Right ventricle myocardium superior (tissue), 1 donor: ENCODE results near the gene UPK1B. TPM values are rescaled to one million over a fixed set of nuclear protein-coding genes. Genes with fewer than 3 reads are reported as not detected.
"Not testable (repeated sequence)": the region's sequence is repeated elsewhere in the genome, so short reads cannot be mapped to it uniquely, and the experiment has no call there.

Experiments
- ATAC-seq: fragments of 200-7000 bp; cut with Tn5 transposase; one replicate; pipeline ENCODE4 v1.9.1; 2020; ENCODE audit warnings: mild to moderate bottlenecking; ENCODE audit not compliant: poor library complexity
- DNase-seq: peaks from one replicate; pipeline ENCODE4 v3.0.0-alpha.2; 2020
- intact Hi-C: fragments of 100-400 bp; cut with DNase I; formaldehyde crosslinking; loops from one replicate; pipeline ENCODE4 v1.11.2; 2022
- total RNA-seq: library from RNA; stranded (reverse); fragmentation: NEBNext Ultra II Directional; extraction: Animal tissue kit (Norgen Biotek cat#: 25700); gene quantifications from one replicate; pipeline ENCODE4 v1.2.1, GENCODE V29; 2021
- donor health status: DM: no; HTN: yes; CAD: no; lungs with severe emphysema.

UPK1B gene
- total RNA-seq, 1 donor from 2014 or later: not detected

GRCh38 chr3:119240591-119241434 lies 67.4 kb downstream of the UPK1B start, which contains the start of gene B4GALT4:
Gene B4GALT4 (minus strand): TSS chr3:119240878. CDS start chr3:119230099, 10,779 bp downstream.
- intact Hi-C loops: no loop called here
- ATAC-seq (peak; percentile 96), DNase-seq (peak; percentile 93)

- DNase-seq, intact Hi-C loops, ATAC-seq: not testable (repeated sequence)
Observed at GRCh38 chr3:119242387-119243057, 69.1 kb downstream of the UPK1B start.

GRCh38 chr3:119243058-119243529 lies 69.7 kb downstream of the UPK1B start:
- ATAC-seq, intact Hi-C loops, DNase-seq: not testable (repeated sequence)

- intact Hi-C loops: no loop called here
Observed at GRCh38 chr3:119243712-119244111, 70.3 kb downstream of the UPK1B start.

GRCh38 chr3:119245778-119246177 lies 72.4 kb downstream of the UPK1B start:
- intact Hi-C loops: no loop called here
- no peak for ATAC-seq
- DNase-seq: peak; percentile 78

More at GRCh38 chr3:119243712-119244111, 70.3 kb downstream of the UPK1B start:
- DNase-seq (no peak), ATAC-seq (no peak)

Other genes starting within 250 kb of the UPK1B start
- gene IGSF11, start 138.8 kb upstream of the UPK1B start, total RNA-seq: 2.9 TPM
- not detected for gene TEX55, start 27.4 kb upstream of the UPK1B start, total RNA-seq
- gene B4GALT4, start 67.3 kb downstream of the UPK1B start, total RNA-seq: 10.5 TPM
- gene ARHGAP31, start 120.8 kb downstream of the UPK1B start, total RNA-seq: 42.1 TPM